SU-DHL-6 (cell line): Measurements from ENCODE around the gene ZMYM3.

ENCODE experiments used
- H2AFZ ChIP-seq: fragments of 200-600 bp; sonication (generic); 2 replicates; pipeline ENCODE4 v1.6.1; 2014; ENCODE audit warnings: low read depth, mild to moderate bottlenecking, moderate library complexity, mixed read lengths, antibody characterized with exemption, low read length; ENCODE audit not compliant: severe bottlenecking
- H3F3A ChIP-seq: fragments of 200-600 bp; shearing (Covaris generic); 2 replicates; pipeline ENCODE4 v1.6.0; 2016; ENCODE audit warnings: antibody characterized with exemption, mild to moderate bottlenecking; ENCODE audit not compliant: insufficient read depth
- H3K27ac ChIP-seq: fragments of 200-600 bp; sonication (generic); 2 replicates; pipeline ENCODE4 v1.5.1; 2016; ENCODE audit warnings: low read depth, mild to moderate bottlenecking, low read length, moderate library complexity, mixed read lengths
- H3K27me3 ChIP-seq: fragments of 200-600 bp; sonication (generic), shearing (Covaris generic); 2 replicates; pipeline ENCODE4 v1.6.0; 2014; ENCODE audit warnings: mild to moderate bottlenecking, low read length
- H3K36me3 ChIP-seq: fragments of 200-600 bp; sonication (generic); 2 replicates; pipeline ENCODE4 v1.6.1; 2014; ENCODE audit warnings: mild to moderate bottlenecking, low read length, mixed read lengths
- H3K4me2 ChIP-seq: fragments of 300-600, 200-600 bp; shearing (Covaris generic), sonication (generic); 2 replicates; pipeline ENCODE4 v1.6.0; 2014; ENCODE audit warnings: low read length, low read depth, mild to moderate bottlenecking; ENCODE audit not compliant: poor library complexity, severe bottlenecking
- H3K4me3 ChIP-seq: fragments of 200-600 bp; sonication (generic); 2 replicates; pipeline ENCODE4 v1.5.1; 2014; ENCODE audit warnings: antibody characterized with exemption, low read length, mild to moderate bottlenecking, mixed read lengths; ENCODE audit not compliant: insufficient read depth, poor library complexity, severe bottlenecking
- H3K79me2 ChIP-seq: fragments of 200-600 bp; sonication (generic); 2 replicates; pipeline ENCODE4 v1.6.1; 2014; ENCODE audit warnings: mild to moderate bottlenecking, low read length, moderate library complexity; ENCODE audit not compliant: insufficient read depth
- H3K9ac ChIP-seq: fragments of 200-600 bp; sonication (generic); 2 replicates; pipeline ENCODE4 v1.7.0; 2014; ENCODE audit warnings: mild to moderate bottlenecking, low read length
- H3K9me2 ChIP-seq: fragments of 200-600 bp; sonication (generic); replicated peaks from 2 replicates; pipeline ENCODE4 v1.6.1; 2014; ENCODE audit warnings: low read length; ENCODE audit not compliant: insufficient read depth
- H3K9me3 ChIP-seq: fragments of 200-600 bp; sonication (generic); 2 replicates; pipeline ENCODE4 v1.6.1; 2014; ENCODE audit warnings: low read length, mixed read lengths; ENCODE audit not compliant: insufficient read depth
- H4K20me1 ChIP-seq: fragments of 200-600 bp; sonication (generic); 2 replicates; pipeline ENCODE4 v1.6.1; 2014; ENCODE audit warnings: low read depth, mild to moderate bottlenecking, antibody characterized with exemption, low read length, moderate library complexity, mixed read lengths
- EZH2phosphoT487 ChIP-seq: fragments of 200-600 bp; sonication (generic), shearing (Covaris generic); conservative IDR thresholded peaks from 2 replicates; pipeline ENCODE4 v1.6.1; 2018; ENCODE audit warnings: mild to moderate bottlenecking, antibody characterized with exemption, low read length, moderate library complexity, mixed read lengths
- TF ChIP-seq, protein P1 (sequence below): fragments of 200-600 bp; sonication (generic); IDR thresholded peaks from one replicate; pipeline ENCODE4 v1.5.1; 2017; ENCODE audit warnings: antibody characterized with exemption, mild to moderate bottlenecking, low read length, moderate library complexity; ENCODE audit not compliant: insufficient read depth, poor library complexity, severe bottlenecking

Gene ZMYM3

DNA sequence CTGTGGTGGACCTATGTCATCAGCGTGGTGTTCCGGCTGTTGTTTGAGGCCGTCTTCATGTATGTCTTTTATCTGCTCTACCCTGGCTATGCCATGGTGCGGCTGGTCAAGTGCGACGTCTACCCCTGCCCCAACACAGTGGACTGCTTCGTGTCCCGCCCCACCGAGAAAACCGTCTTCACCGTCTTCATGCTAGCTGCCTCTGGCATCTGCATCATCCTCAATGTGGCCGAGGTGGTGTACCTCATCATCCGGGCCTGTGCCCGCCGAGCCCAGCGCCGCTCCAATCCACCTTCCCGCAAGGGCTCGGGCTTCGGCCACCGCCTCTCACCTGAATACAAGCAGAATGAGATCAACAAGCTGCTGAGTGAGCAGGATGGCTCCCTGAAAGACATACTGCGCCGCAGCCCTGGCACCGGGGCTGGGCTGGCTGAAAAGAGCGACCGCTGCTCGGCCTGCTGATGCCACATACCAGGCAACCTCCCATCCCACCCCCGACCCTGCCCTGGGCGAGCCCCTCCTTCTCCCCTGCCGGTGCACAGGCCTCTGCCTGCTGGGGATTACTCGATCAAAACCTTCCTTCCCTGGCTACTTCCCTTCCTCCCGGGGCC, 29.7 kb downstream of the ZMYM3 start:
- H4K20me1 ChIP-seq, result no peaks in the 10 kb centered on the region
- no peak overlapping the region for H2AFZ ChIP-seq
- no peak overlapping the region for H3K27ac ChIP-seq
- H3K4me3 ChIP-seq, result no peak overlapping the region
- H3K79me2 ChIP-seq, result no peaks in the 10 kb centered on the region
- no peaks in the 10 kb centered on the region for H3K36me3 ChIP-seq
- H3K9ac ChIP-seq, result no peak overlapping the region
- H3F3A ChIP-seq, result no peaks in the 10 kb centered on the region
- H3K9me2 ChIP-seq, result no peaks in the 10 kb centered on the region
- H3K9me3 ChIP-seq, result no peaks in the 10 kb centered on the region
- H3K4me2 ChIP-seq, result no peak overlapping the region
- no peaks in the 10 kb centered on the region for H3K27me3 ChIP-seq
- TF ChIP-seq, protein P1, sequence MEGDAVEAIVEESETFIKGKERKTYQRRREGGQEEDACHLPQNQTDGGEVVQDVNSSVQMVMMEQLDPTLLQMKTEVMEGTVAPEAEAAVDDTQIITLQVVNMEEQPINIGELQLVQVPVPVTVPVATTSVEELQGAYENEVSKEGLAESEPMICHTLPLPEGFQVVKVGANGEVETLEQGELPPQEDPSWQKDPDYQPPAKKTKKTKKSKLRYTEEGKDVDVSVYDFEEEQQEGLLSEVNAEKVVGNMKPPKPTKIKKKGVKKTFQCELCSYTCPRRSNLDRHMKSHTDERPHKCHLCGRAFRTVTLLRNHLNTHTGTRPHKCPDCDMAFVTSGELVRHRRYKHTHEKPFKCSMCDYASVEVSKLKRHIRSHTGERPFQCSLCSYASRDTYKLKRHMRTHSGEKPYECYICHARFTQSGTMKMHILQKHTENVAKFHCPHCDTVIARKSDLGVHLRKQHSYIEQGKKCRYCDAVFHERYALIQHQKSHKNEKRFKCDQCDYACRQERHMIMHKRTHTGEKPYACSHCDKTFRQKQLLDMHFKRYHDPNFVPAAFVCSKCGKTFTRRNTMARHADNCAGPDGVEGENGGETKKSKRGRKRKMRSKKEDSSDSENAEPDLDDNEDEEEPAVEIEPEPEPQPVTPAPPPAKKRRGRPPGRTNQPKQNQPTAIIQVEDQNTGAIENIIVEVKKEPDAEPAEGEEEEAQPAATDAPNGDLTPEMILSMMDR, result no peak
- no peak for TF ChIP-seq EZH2phosphoT487

DNA sequence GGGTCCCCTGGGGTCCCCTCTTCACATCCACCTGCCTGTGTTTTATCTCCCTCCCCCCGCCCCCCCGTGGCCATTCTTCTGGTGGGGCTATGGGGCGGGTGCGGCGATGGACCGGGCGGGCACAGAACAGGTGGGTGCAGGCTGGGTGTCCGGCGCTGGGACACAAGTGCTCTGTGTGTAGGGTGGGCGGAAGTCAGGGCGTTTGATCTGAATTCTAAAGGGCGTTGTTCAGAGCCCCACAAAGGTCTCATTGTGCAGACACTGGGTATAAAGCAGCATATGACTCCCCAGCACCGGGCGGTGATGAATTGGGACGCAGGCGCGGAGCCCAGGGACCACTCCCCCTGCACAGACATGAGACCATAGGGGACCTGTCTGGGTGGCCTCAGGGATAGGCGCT, 31.0 kb downstream of the ZMYM3 start, which contains the start of gene GJB1:
TSS of gene GJB1 (plus strand) at position 296 of the 400 bp plus-strand sequence. CDS start 484 bp downstream, outside the sequence.
- Histone ChIP-seq H4K20me1 (no peaks in the 10 kb centered on the region), H3K9me2 (no peaks in the 10 kb centered on the region), H3K27me3 (no peaks in the 10 kb centered on the region), H3K79me2 (no peaks in the 10 kb centered on the region), H3K9ac (no peak within 1 kb of the TSS), H3K4me2 (no peak within 1 kb of the TSS), H3K27ac (no peak within 1 kb of the TSS), H3K4me3 (no peak within 1 kb of the TSS), H3F3A (no peaks in the 10 kb centered on the region), H3K36me3 (no peaks in the 10 kb centered on the region), H2AFZ (no peak within 1 kb of the TSS), H3K9me3 (no peaks in the 10 kb centered on the region)
- no peak for TF ChIP-seq EZH2phosphoT487
- TF ChIP-seq, protein P1, result no peak

DNA sequence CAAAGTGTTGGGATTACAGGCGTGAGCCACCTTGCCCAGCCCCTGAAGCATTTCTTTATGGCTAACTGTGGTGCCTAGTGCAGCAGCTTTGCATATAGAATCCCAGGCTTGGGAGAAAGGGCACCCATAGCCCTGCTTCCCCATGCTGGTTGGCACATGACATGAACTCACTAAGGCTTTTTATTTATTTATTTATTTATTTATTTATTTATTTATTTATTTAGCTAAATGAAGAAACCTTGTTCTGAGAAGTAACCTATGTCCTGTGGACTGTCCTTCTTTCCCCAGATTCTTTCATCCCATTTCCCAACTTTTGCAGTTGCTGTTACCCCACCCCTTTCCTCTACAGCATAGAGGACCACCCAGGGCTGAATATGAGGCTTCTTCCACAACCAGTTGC, 32.8 kb downstream of the ZMYM3 start:
- H3K9ac ChIP-seq, result no peak overlapping the region
- H3K27ac ChIP-seq, result no peak overlapping the region
- H3K4me2 ChIP-seq, result no peak overlapping the region
- no peaks in the 10 kb centered on the region for H3K27me3 ChIP-seq
- no peaks in the 10 kb centered on the region for H3K79me2 ChIP-seq
- H4K20me1 ChIP-seq, result no peaks in the 10 kb centered on the region
- TF ChIP-seq, protein P1, result no peak
- TF ChIP-seq EZH2phosphoT487, result no peak
- H3K9me2 ChIP-seq, result no peaks in the 10 kb centered on the region
- H2AFZ ChIP-seq, result no peak overlapping the region
- H3F3A ChIP-seq, result no peaks in the 10 kb centered on the region
- H3K36me3 ChIP-seq, result no peaks in the 10 kb centered on the region
- no peak overlapping the region for H3K4me3 ChIP-seq
- H3K9me3 ChIP-seq, result no peaks in the 10 kb centered on the region
